H9 (cell line): Measurements from ENCODE around the gene TMEM184B. TPM values are rescaled to one million over a fixed set of nuclear protein-coding genes. Genes with fewer than 3 reads are reported as not detected.
A peak's percentile ranks its signal among the peaks of the same experiment; 100 is the strongest.

Experiments used
- DNase-seq: peaks from one replicate; pipeline ENCODE4 v3.0.0-alpha.2; 2017
- H2AFZ ChIP-seq: one replicate; pipeline ENCODE4 v1.6.1; 2013; ENCODE audit warnings: mild to moderate bottlenecking, low read length, control low read depth, moderate library complexity
- H2AK5ac ChIP-seq: 2 replicates; pipeline ENCODE4 v1.6.1; 2013; ENCODE audit warnings: low read length, control low read depth, mixed read lengths; ENCODE audit not compliant: insufficient read length
- H2BK120ac ChIP-seq: one replicate; pipeline ENCODE4 v1.6.1; 2013; ENCODE audit warnings: low read depth, mild to moderate bottlenecking, low read length, control low read depth, inconsistent platforms; ENCODE audit not compliant: poor library complexity, severe bottlenecking
- H2BK12ac ChIP-seq: 2 replicates; pipeline ENCODE4 v1.6.1; 2013; ENCODE audit warnings: low read length, control low read depth, mixed read lengths, low read depth; ENCODE audit not compliant: insufficient read length
- H2BK15ac ChIP-seq: 2 replicates; pipeline ENCODE4 v1.6.1; 2013; ENCODE audit warnings: low read depth, low read length, control low read depth
- H2BK20ac ChIP-seq: one replicate; pipeline ENCODE4 v1.6.1; 2013; ENCODE audit warnings: low read depth, mild to moderate bottlenecking, low read length, control low read depth, inconsistent platforms; ENCODE audit not compliant: poor library complexity, severe bottlenecking
- H2BK5ac ChIP-seq: 2 replicates; pipeline ENCODE4 v1.6.1; 2013; ENCODE audit warnings: low read length, control low read depth, mixed read lengths; ENCODE audit not compliant: insufficient read length
- H3K14ac ChIP-seq: 2 replicates; pipeline ENCODE4 v1.6.1; 2013; ENCODE audit warnings: low read length, control low read depth; ENCODE audit not compliant: insufficient read depth
- H3K18ac ChIP-seq: 2 replicates; pipeline ENCODE4 v1.6.1; 2013; ENCODE audit warnings: low read depth, mild to moderate bottlenecking, mixed read lengths, low read length, control low read depth; ENCODE audit not compliant: insufficient read length
- H3K23ac ChIP-seq: 2 replicates; pipeline ENCODE4 v1.6.1; 2013; ENCODE audit warnings: low read length, control low read depth, mixed read lengths, low read depth; ENCODE audit not compliant: insufficient read length
- H3K23me2 ChIP-seq: 2 replicates; pipeline ENCODE4 v1.6.1; 2013; ENCODE audit warnings: low read depth, mild to moderate bottlenecking, mixed read lengths, low read length, control low read depth; ENCODE audit not compliant: insufficient read length, poor library complexity, severe bottlenecking
- H3K27ac ChIP-seq: 2 replicates; pipeline ENCODE4 v1.5.1; 2013; ENCODE audit warnings: low read length, control low read depth, mixed read lengths, low read depth; ENCODE audit not compliant: insufficient read length
- H3K27me3 ChIP-seq: 2 replicates; pipeline ENCODE4 v1.6.1; 2013; ENCODE audit warnings: low read length, control low read depth, inconsistent platforms; ENCODE audit not compliant: insufficient read depth
- H3K4ac ChIP-seq: 2 replicates; pipeline ENCODE4 v1.6.1; 2013; ENCODE audit warnings: low read depth, mild to moderate bottlenecking, control low read depth, inconsistent platforms, low read length, moderate library complexity
- H3K4me1 ChIP-seq: 2 replicates; pipeline ENCODE4 v1.6.1; 2013; ENCODE audit warnings: low read length, control low read depth, inconsistent platforms; ENCODE audit not compliant: insufficient read depth
- H3K4me2 ChIP-seq: 2 replicates; pipeline ENCODE4 v1.6.1; 2013; ENCODE audit warnings: low read length, control low read depth, mixed read lengths; ENCODE audit not compliant: insufficient read length, insufficient read depth
- H3K56ac ChIP-seq: 2 replicates; pipeline ENCODE4 v1.6.1; 2013; ENCODE audit warnings: low read depth, mild to moderate bottlenecking, mixed read lengths, low read length, control low read depth; ENCODE audit not compliant: insufficient read length
- H3K79me1 ChIP-seq: 2 replicates; pipeline ENCODE4 v1.6.1; 2013; ENCODE audit warnings: low read depth, mild to moderate bottlenecking, moderate library complexity, low read length, control low read depth, inconsistent platforms; ENCODE audit not compliant: insufficient read depth, poor library complexity, severe bottlenecking
- H3K79me2 ChIP-seq: 2 replicates; pipeline ENCODE4 v1.6.1; 2013; ENCODE audit warnings: low read length, control low read depth, inconsistent platforms; ENCODE audit not compliant: insufficient read depth
- H3K9ac ChIP-seq: 2 replicates; pipeline ENCODE4 v1.6.1; 2013; ENCODE audit warnings: low read length, control low read depth, mixed read lengths; ENCODE audit not compliant: insufficient read length; ENCODE audit errors: extremely low read depth
- H3K9me3 ChIP-seq: one replicate; pipeline ENCODE4 v1.6.1; 2013; ENCODE audit warnings: low read depth, low read length, inconsistent platforms; ENCODE audit not compliant: control insufficient read depth
- H3T11ph ChIP-seq: one replicate; pipeline ENCODE4 v1.6.1; 2013; ENCODE audit warnings: mild to moderate bottlenecking, low read length, control low read depth, inconsistent platforms
- H4K20me1 ChIP-seq: one replicate; pipeline ENCODE4 v1.6.1; 2013; ENCODE audit not compliant: control insufficient read depth, insufficient read length, insufficient read depth
- H4K5ac ChIP-seq: 2 replicates; pipeline ENCODE4 v1.6.1; 2013; ENCODE audit warnings: low read depth, mild to moderate bottlenecking, mixed read lengths, low read length, control low read depth; ENCODE audit not compliant: insufficient read length
- H4K8ac ChIP-seq: replicated peaks from 2 replicates; pipeline ENCODE4 v1.6.1; 2013; ENCODE audit warnings: low read length, control low read depth, mixed read lengths, low read depth; ENCODE audit not compliant: insufficient read length
- H4K91ac ChIP-seq: 2 replicates; pipeline ENCODE4 v1.6.1; 2013; ENCODE audit warnings: low read depth, mild to moderate bottlenecking, moderate library complexity, mixed read lengths, low read length, control low read depth; ENCODE audit not compliant: insufficient read length
- H3K27ac Mint-ChIP-seq, 3 experiments: 2 replicates in 2 of 3; 3 replicates in 1 of 3; pipeline ENCODE4 v1.8.0; 2020 to 2021; ENCODE audit warnings: mixed read lengths in 3 of 3, mild to moderate bottlenecking in 1 of 3, moderate library complexity in 1 of 3
- H3K27me3 Mint-ChIP-seq: 2 replicates; pipeline ENCODE4 v1.8.0; 2021; ENCODE audit warnings: low read depth, mild to moderate bottlenecking, moderate library complexity, mixed read lengths
- H3K36me3 Mint-ChIP-seq, 3 experiments: 2 replicates in 2 of 3; 3 replicates in 1 of 3; pipeline ENCODE4 v1.8.0; 2020 to 2021; ENCODE audit warnings: low read depth in 3 of 3, mixed read lengths in 3 of 3; ENCODE audit not compliant: insufficient read depth in 1 of 3
- H3K4me1 Mint-ChIP-seq, 2 experiments: 2 replicates each; pipeline ENCODE4 v1.8.0; 2020; ENCODE audit warnings: mixed read lengths in 2 of 2
- H3K4me3 Mint-ChIP-seq, 2 experiments: 2 replicates in 1 of 2; 3 replicates in 1 of 2; pipeline ENCODE4 v1.8.0; 2020 to 2021; ENCODE audit warnings: mild to moderate bottlenecking in 2 of 2, mixed read lengths in 2 of 2, moderate library complexity in 1 of 2
- H3K9me3 Mint-ChIP-seq, 2 experiments: 2 replicates in 1 of 2; 3 replicates in 1 of 2; pipeline ENCODE4 v1.8.0; 2020; ENCODE audit warnings: mild to moderate bottlenecking in 2 of 2, mixed read lengths in 2 of 2, moderate library complexity in 1 of 2
- CTCF ChIP-seq: fragments of 200-600 bp; sonication (generic); conservative IDR thresholded peaks from 3 replicates; pipeline ENCODE4 v1.8.0; 2021; ENCODE audit warnings: antibody characterized with exemption, mild to moderate bottlenecking
- WGBS: extraction: QIAGEN DNeasy Blood & Tissue Kit; methylation state at CpG from one replicate; pipeline ENCODE4 v1.1.7; 2013; ENCODE audit warnings: missing lambda C conversion rate, low lambda C conversion rate, mixed read lengths; ENCODE audit not compliant: insufficient read length; ENCODE audit errors: extremely low coverage; 5-methylcytosine and 5-hydroxymethylcytosine counted together
- total RNA-seq: library from RNA; stranded (reverse); gene quantifications from 2 replicates; pipeline ENCODE4 v1.2.1, GENCODE V29; 2021

Gene TMEM184B
- total RNA-seq, 1 experiment from 2014 or later = 58.5 TPM

- no peaks in the 10 kb centered on the region for H3K79me1 ChIP-seq
- no peak overlapping the region for H2BK20ac ChIP-seq
- no peak overlapping the region for H4K91ac ChIP-seq
- no peak overlapping the region for H2AK5ac ChIP-seq
- peaks cover 10% of the 10 kb centered on the region; the same call in 1 of the 2 replicates for H3K4me1 ChIP-seq
- H2AFZ ChIP-seq = no peak overlapping the region
- no peaks in the 10 kb centered on the region for H3K9me3 ChIP-seq
- Mint-ChIP-seq H3K9me3 (no peaks in the 10 kb centered on the region; a peak in 1 of 5 replicates), H3K4me1 (peaks cover 60 to 70% of the 10 kb centered on the region in 2 experiments), H3K36me3 (peaks cover 9 to 44% (median 13%) of the 10 kb centered on the region in 3 experiments; a peak in 6 of 7 replicates), H3K27ac (peak overlapping the region; percentile 96 to 98 (median 98)), H3K27me3 (no peaks in the 10 kb centered on the region), H3K4me3 (peak overlapping the region; percentile 73 to 88)
- no CpG with 5 or more reads among the region's 18 CpGs for WGBS
- no peak overlapping the region for H2BK12ac ChIP-seq
- no peak overlapping the region for H3K23ac ChIP-seq
- peaks cover 34% of the 10 kb centered on the region; the same call in 1 of the 2 replicates for H3K79me2 ChIP-seq
- H3K4ac ChIP-seq = no peak overlapping the region
- H3K18ac ChIP-seq = no peak overlapping the region
- 0 out of 2 replicates have a peak overlapping the region, but pooled peaks have one; percentile 2 for H3K14ac ChIP-seq
- H3K27me3 ChIP-seq = no peaks in the 10 kb centered on the region
- H3K9ac ChIP-seq = peak overlapping the region; percentile 3
- H4K5ac ChIP-seq = no peak overlapping the region
- no peak overlapping the region for H2BK120ac ChIP-seq
- H3T11ph ChIP-seq = no peak overlapping the region
- no peak overlapping the region for H4K8ac ChIP-seq
- no peak for DNase-seq
- H3K56ac ChIP-seq = no peak overlapping the region
- H3K23me2 ChIP-seq = peaks cover 13% of the 10 kb centered on the region
- H3K27ac ChIP-seq = peak overlapping the region; percentile 10
- peak overlapping the region; percentile 13; the same call in 1 of the 2 replicates for H2BK15ac ChIP-seq
- no peak overlapping the region for H2BK5ac ChIP-seq
- peaks cover 2% of the 10 kb centered on the region for H4K20me1 ChIP-seq
- no peak for TF ChIP-seq CTCF
- H3K4me2 ChIP-seq = peak overlapping the region; percentile 35
Measured at GRCh38 chr22:38317995-38318715, 45.3 kb upstream of the TMEM184B start.
